Ascending aorta (tissue), 2 donors: ENCODE results near the gene RFFL. TPM values are rescaled to one million over a fixed set of nuclear protein-coding genes. Genes with fewer than 3 reads are reported as not detected.
A peak's percentile ranks its signal among the peaks of the same experiment; 100 is the strongest.

Experiments used
- DNase-seq, 2 donors: peaks; one replicate each; pipeline ENCODE4 v3.0.0-alpha.2; 2019; ENCODE audit warnings: low spot score in 2 of 2
- H3K27ac ChIP-seq, 2 donors: fragments of 200-600 bp; sonication (generic); one replicate each; pipeline ENCODE4 v1.5.1; 2016 to 2017; ENCODE audit warnings: mild to moderate bottlenecking in 1 of 2
- H3K27me3 ChIP-seq: fragments of 200-600 bp; sonication (generic); one replicate; pipeline ENCODE4 v1.5.1; 2017
- H3K36me3 ChIP-seq, 2 donors: fragments of 200-600 bp; sonication (generic); one replicate each; pipeline ENCODE4 v1.5.1; 2016
- H3K4me1 ChIP-seq, 2 donors: fragments of 200-600 bp; sonication (generic); one replicate each; pipeline ENCODE4 v1.5.1; 2016 to 2017; ENCODE audit warnings: mild to moderate bottlenecking in 1 of 2
- H3K4me3 ChIP-seq, 2 donors: fragments of 200-600 bp; sonication (generic); one replicate each; pipeline ENCODE4 v1.5.1; 2016 to 2017; ENCODE audit warnings: mild to moderate bottlenecking in 1 of 2
- H3K9me3 ChIP-seq, 2 donors: fragments of 200-600 bp; sonication (generic); one replicate each; pipeline ENCODE4 v1.5.1; 2016
- CTCF ChIP-seq, 3 experiments: fragments of 200-600 bp in 2 of 3; fragments of 450-650 bp in 1 of 3; sonication (generic) in 2 of 3; IDR thresholded peaks; one replicate each; pipeline ENCODE4 v1.5.1; 2016 to 2019; ENCODE audit warnings: antibody characterized with exemption in 3 of 3, mild to moderate bottlenecking in 1 of 3, moderate library complexity in 1 of 3
- intact Hi-C: fragments of 100-400 bp; cut with DNase I; formaldehyde crosslinking; loops from one replicate; pipeline ENCODE4 v1.15.1; 2023
- total RNA-seq: library from RNA; depleted of rRNA; stranded (reverse); fragments of >200 nt; gene quantifications from one replicate; pipeline ENCODE4 v1.1.0, GENCODE V29; 2016

RFFL gene
- total RNA-seq, 1 donor from 2014 or later = 20.0 TPM

DNA sequence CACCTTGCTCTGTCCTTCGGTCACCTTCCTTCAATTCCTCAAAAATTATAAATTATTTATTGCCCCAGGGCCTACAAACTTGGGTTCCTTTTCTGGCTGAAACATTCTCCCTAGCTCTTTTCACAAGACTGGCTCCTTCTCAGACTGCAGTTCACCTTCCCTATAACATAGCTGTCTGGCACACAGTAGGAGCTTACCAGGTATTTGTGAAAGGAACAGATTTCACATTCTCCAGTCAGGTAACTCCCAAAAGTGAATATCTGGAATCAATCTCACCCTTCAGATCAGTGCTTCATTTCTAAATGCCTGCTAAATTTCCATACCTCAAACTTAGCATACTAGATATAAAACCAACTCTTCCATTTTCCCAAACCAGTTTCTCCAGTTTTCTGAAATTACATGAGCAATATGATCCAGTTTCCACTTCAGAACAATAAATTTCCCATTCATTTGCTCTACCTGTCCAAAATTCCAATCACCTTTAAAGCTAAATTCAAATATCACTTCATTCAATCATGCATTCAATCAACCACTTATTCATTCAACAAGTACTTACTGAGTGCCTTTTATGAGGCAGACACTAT lies 6.1 kb downstream of the RFFL start:
- Histone ChIP-seq H3K36me3 (no peaks in the 10 kb centered on the region), H3K4me1 (no peaks in the 10 kb centered on the region), H3K27ac (no peak overlapping the region), H3K27me3 (no peaks in the 10 kb centered on the region), H3K9me3 (no peaks in the 10 kb centered on the region), H3K4me3 (no peak overlapping the region)
- DNase-seq = no peak
- no peak for TF ChIP-seq CTCF (IDR thresholded peaks at IDR 0.05)
- intact Hi-C loops = no loop called here

DNA sequence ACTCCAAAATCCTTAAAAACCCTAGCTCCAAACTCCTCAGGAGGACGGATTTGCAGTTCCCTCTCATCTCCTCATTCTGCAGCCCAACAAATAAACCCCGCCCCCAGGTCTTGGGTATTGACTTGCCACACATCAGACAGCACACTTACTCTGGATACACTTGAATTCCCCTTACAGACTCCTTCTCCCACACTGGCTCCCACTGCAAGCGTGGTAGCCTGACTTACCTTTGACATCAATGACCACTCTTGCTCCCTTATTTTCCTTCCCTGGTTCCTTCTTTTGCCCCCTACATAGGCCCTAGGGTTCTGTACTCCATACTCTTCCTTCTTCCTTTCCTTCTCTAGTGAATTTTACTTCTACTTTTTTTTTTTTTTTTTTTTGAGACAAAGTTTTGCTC lies 7.5 kb downstream of the RFFL start:
- DNase-seq = no peak
- Histone ChIP-seq H3K9me3 (no peaks in the 10 kb centered on the region), H3K27ac (no peak overlapping the region), H3K36me3 (no peaks in the 10 kb centered on the region), H3K4me1 (no peaks in the 10 kb centered on the region), H3K27me3 (no peaks in the 10 kb centered on the region), H3K4me3 (no peak overlapping the region)
- intact Hi-C loops = no loop called here
- no peak for TF ChIP-seq CTCF (IDR thresholded peaks at IDR 0.05)

DNA sequence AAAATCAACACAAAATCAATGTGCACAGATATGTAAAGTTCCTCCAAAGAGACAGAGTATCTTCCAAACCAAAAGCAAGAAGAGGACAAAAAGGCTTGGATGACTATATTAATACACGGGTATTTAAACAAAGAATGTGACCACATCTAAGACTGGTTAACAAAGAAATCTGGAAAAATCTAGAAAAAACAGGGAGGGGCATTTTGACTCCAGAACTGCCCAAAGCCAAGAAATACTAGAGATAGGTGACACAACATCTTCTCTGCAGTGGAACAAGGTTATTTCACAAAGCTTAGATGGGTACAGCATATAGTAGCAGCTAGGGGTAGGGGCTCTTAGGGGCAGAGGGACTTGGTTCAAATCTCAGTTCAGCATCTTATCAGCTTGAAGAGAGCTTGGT lies 10.3 kb downstream of the RFFL start:
- no peak for DNase-seq
- no peak overlapping the region for H3K27ac ChIP-seq
- no peaks in the 10 kb centered on the region for H3K4me1 ChIP-seq
- no peak for TF ChIP-seq CTCF (IDR thresholded peaks at IDR 0.05)
- H3K36me3 ChIP-seq = no peaks in the 10 kb centered on the region
- H3K9me3 ChIP-seq = no peaks in the 10 kb centered on the region
- intact Hi-C loops = no loop called here
- H3K27me3 ChIP-seq = no peaks in the 10 kb centered on the region
- H3K4me3 ChIP-seq = no peak overlapping the region

DNA sequence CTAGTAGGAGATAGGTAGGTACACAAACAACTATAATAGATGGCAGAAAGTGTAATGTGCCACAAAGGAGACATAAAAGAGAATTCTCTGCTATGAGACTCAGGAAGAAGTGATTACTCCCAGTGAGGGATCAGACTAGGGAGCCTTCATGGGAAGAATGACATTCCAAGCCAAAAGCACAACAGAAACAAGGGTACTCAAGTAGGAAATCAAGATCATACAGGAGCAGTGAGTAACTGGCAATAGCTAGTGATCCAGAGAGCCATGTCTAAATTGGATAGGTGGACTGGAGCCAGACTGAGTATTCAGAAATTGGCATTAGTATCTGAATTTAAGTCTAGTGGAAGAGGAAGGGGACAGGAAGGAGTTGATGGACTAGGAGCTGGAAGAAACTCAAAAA lies 10.7 kb downstream of the RFFL start:
- H3K27ac ChIP-seq = no peak overlapping the region
- TF ChIP-seq CTCF (IDR thresholded peaks at IDR 0.05) = no peak
- H3K36me3 ChIP-seq = no peaks in the 10 kb centered on the region
- no peaks in the 10 kb centered on the region for H3K9me3 ChIP-seq
- intact Hi-C loops = no loop called here
- DNase-seq = no peak
- no peaks in the 10 kb centered on the region for H3K27me3 ChIP-seq
- H3K4me1 ChIP-seq = no peaks in the 10 kb centered on the region
- H3K4me3 ChIP-seq = no peak overlapping the region

DNA sequence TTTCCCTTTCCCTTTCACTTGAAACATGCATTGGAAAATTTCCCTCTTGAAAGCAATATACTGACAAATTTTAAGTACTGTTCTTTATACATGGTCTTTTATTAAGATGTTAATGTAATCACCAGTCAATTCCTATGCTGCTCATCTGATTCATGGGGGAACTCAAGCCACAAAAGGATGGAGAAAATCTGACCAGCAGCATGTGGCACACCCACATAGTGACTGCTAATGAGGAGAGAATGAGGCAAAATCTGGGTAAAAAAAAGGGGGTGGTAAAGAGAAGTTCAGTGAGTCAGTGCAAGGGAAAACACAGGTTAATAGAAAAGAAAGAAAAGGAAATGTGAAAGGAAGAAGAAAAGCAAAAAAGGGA lies 11.3 kb downstream of the RFFL start:
- DNase-seq = no peak
- no peaks in the 10 kb centered on the region for H3K27me3 ChIP-seq
- peak overlapping the region in 1 of 2 donors; percentile 2 for H3K27ac ChIP-seq
- H3K4me1 ChIP-seq = no peaks in the 10 kb centered on the region
- no peak overlapping the region for H3K4me3 ChIP-seq
- no peaks in the 10 kb centered on the region for H3K36me3 ChIP-seq
- H3K9me3 ChIP-seq = no peaks in the 10 kb centered on the region
- intact Hi-C loops = no loop called here
- no peak for TF ChIP-seq CTCF (IDR thresholded peaks at IDR 0.05)
